ENCODE results near the gene LRRTM4.
"Not testable (repeated sequence)": the region's sequence is repeated elsewhere in the genome, so short reads cannot be mapped to it uniquely, and the experiment has no call there.

Gene LRRTM4

GRCh38 chr2:77086051-77086450 is 436.1 kb downstream of the LRRTM4 start:
- DNase-seq (ENCODE audit: insufficient read length, low spot score) (no peak), FAIRE-seq (no peak)
- TF ChIP-seq CTCF (IDR thresholded peaks at IDR 0.05; ENCODE audit: insufficient read depth, missing control alignments), result no peak

GRCh38 chr2:77085561-77085960 is 436.6 kb downstream of the LRRTM4 start:
- FAIRE-seq (no peak), DNase-seq (ENCODE audit: insufficient read length, low spot score) (no peak)
- TF ChIP-seq CTCF (IDR thresholded peaks at IDR 0.05; ENCODE audit: insufficient read depth, missing control alignments), result no peak

- TF ChIP-seq CTCF (IDR thresholded peaks at IDR 0.05; ENCODE audit: insufficient read depth, missing control alignments), result no peak
- no peak for FAIRE-seq
- DNase-seq (ENCODE audit: insufficient read length, low spot score), result no peak
Observed at GRCh38 chr2:77081597-77081996, 440.6 kb downstream of the LRRTM4 start.

- DNase-seq (ENCODE audit: insufficient read length, low spot score), result no peak
- no peak for FAIRE-seq
- no peak for TF ChIP-seq CTCF (IDR thresholded peaks at IDR 0.05; ENCODE audit: insufficient read depth, missing control alignments)
Observed at GRCh38 chr2:77064324-77064723, 457.9 kb downstream of the LRRTM4 start.

- FAIRE-seq (no peak), DNase-seq (ENCODE audit: insufficient read length, low spot score) (no peak)
- no peak for TF ChIP-seq CTCF (IDR thresholded peaks at IDR 0.05; ENCODE audit: insufficient read depth, missing control alignments)
Observed at GRCh38 chr2:77054938-77055337, 467.2 kb downstream of the LRRTM4 start.

GRCh38 chr2:77046339-77046738 is 475.8 kb downstream of the LRRTM4 start:
- no peak for TF ChIP-seq CTCF (IDR thresholded peaks at IDR 0.05; ENCODE audit: insufficient read depth, missing control alignments)
- DNase-seq (ENCODE audit: insufficient read length, low spot score) (no peak), FAIRE-seq (no peak)

- not testable (repeated sequence) for FAIRE-seq; DNase-seq (ENCODE audit: insufficient read length, low spot score)
Observed at GRCh38 chr2:77045456-77045855, 476.7 kb downstream of the LRRTM4 start.

- FAIRE-seq, result no peak
- no peak for DNase-seq (ENCODE audit: insufficient read length, low spot score)
- TF ChIP-seq CTCF (IDR thresholded peaks at IDR 0.05; ENCODE audit: insufficient read depth, missing control alignments), result no peak
Observed at GRCh38 chr2:77034445-77034844, 487.7 kb downstream of the LRRTM4 start.

GRCh38 chr2:77029237-77029636 is 492.9 kb downstream of the LRRTM4 start:
- not testable (repeated sequence) for FAIRE-seq; DNase-seq (ENCODE audit: insufficient read length, low spot score)
